Loucy (cell line): ENCODE data around the gene DISP3.

ENCODE experiments used
- H2AFZ ChIP-seq: fragments of 200-600 bp; sonication (generic); 2 replicates; pipeline ENCODE4 v1.6.0; 2016; ENCODE audit warnings: antibody characterized with exemption, mild to moderate bottlenecking, low read length, moderate library complexity
- H3F3A ChIP-seq: fragments of 200-600 bp; 2 replicates; pipeline ENCODE4 v1.6.0; 2016; ENCODE audit warnings: antibody characterized with exemption, low read depth, mild to moderate bottlenecking
- H3K27me3 ChIP-seq: fragments of 200-600 bp; sonication (generic); 2 replicates; pipeline ENCODE4 v1.6.1; 2014; ENCODE audit warnings: low read length, mild to moderate bottlenecking; ENCODE audit not compliant: insufficient read depth, poor library complexity, severe bottlenecking
- H3K36me3 ChIP-seq: fragments of 200-600 bp; sonication (generic); 2 replicates; pipeline ENCODE4 v1.6.1; 2016; ENCODE audit warnings: low read length; ENCODE audit not compliant: insufficient read depth
- H3K4me1 ChIP-seq: fragments of 200-600 bp; sonication (generic); 2 replicates; pipeline ENCODE4 v1.5.1; 2014; ENCODE audit warnings: low read length, mild to moderate bottlenecking; ENCODE audit not compliant: insufficient read depth, poor library complexity, severe bottlenecking
- H3K4me2 ChIP-seq: fragments of 200-600 bp; sonication (generic); 2 replicates; pipeline ENCODE4 v1.6.0; 2014; ENCODE audit warnings: antibody characterized with exemption, low read length, low read depth, mild to moderate bottlenecking; ENCODE audit not compliant: poor library complexity, severe bottlenecking
- H3K4me3 ChIP-seq: fragments of 200-600 bp; sonication (generic); 2 replicates; pipeline ENCODE4 v1.5.1; 2014; ENCODE audit warnings: low read length, mild to moderate bottlenecking, mixed read lengths; ENCODE audit not compliant: poor library complexity, severe bottlenecking
- H3K79me2 ChIP-seq: fragments of 200-600 bp; sonication (generic); 2 replicates; pipeline ENCODE4 v1.6.1; 2014; ENCODE audit warnings: low read length; ENCODE audit not compliant: insufficient read depth
- H3K9ac ChIP-seq: fragments of 200-600 bp; sonication (generic); 2 replicates; pipeline ENCODE4 v1.6.0; 2014; ENCODE audit warnings: mild to moderate bottlenecking, low read depth, low read length, moderate library complexity; ENCODE audit not compliant: poor library complexity, severe bottlenecking
- H3K9me2 ChIP-seq: fragments of 200-600 bp; sonication (generic); replicated peaks from 2 replicates; pipeline ENCODE4 v1.6.1; 2016; ENCODE audit warnings: low read depth, low read length, mixed read lengths
- H3K9me3 ChIP-seq: fragments of 200-600 bp; sonication (generic); 2 replicates; pipeline ENCODE4 v1.6.1; 2014; ENCODE audit warnings: mild to moderate bottlenecking, antibody characterized with exemption, low read length, low read depth; ENCODE audit not compliant: insufficient read depth
- H4K20me1 ChIP-seq: fragments of 200-600 bp; sonication (generic); 2 replicates; pipeline ENCODE4 v1.6.0; 2014; ENCODE audit warnings: antibody characterized with exemption, low read length, mild to moderate bottlenecking; ENCODE audit not compliant: insufficient read depth, poor library complexity, severe bottlenecking
- CTCF ChIP-seq: fragments of 200-600 bp; sonication (generic); conservative IDR thresholded peaks from 2 replicates; pipeline ENCODE4 v1.5.1; 2014; ENCODE audit warnings: mild to moderate bottlenecking, antibody characterized with exemption, low read length
- EZH2phosphoT487 ChIP-seq: fragments of 200-600 bp; IDR thresholded peaks from 2 replicates; pipeline ENCODE4 v1.6.1; 2018; ENCODE audit warnings: antibody characterized with exemption, mild to moderate bottlenecking, moderate library complexity, borderline replicate concordance

The DISP3 gene

GRCh38 chr1:11500881-11501280 is 21.9 kb downstream of the DISP3 start:
- Histone ChIP-seq H3K9ac (no peak overlapping the region), H3K4me2 (no peak overlapping the region), H2AFZ (no peak overlapping the region), H3K36me3 (no peaks in the 10 kb centered on the region), H4K20me1 (no peaks in the 10 kb centered on the region), H3K4me1 (no peaks in the 10 kb centered on the region), H3K9me3 (no peaks in the 10 kb centered on the region), H3K79me2 (no peaks in the 10 kb centered on the region), H3K27me3 (no peaks in the 10 kb centered on the region), H3K4me3 (no peak overlapping the region), H3K9me2 (no peaks in the 10 kb centered on the region), H3F3A (no peaks in the 10 kb centered on the region)
- TF ChIP-seq EZH2phosphoT487, result no peak
- TF ChIP-seq CTCF, result no peak

- TF ChIP-seq EZH2phosphoT487, result no peak
- no peak for TF ChIP-seq CTCF
- H3K9me2 ChIP-seq, result no peaks in the 10 kb centered on the region
- H3K9me3 ChIP-seq, result peaks cover 6% of the 10 kb centered on the region
- no peak overlapping the region for H2AFZ ChIP-seq
- H3K4me2 ChIP-seq, result no peak overlapping the region
- H3K79me2 ChIP-seq, result no peaks in the 10 kb centered on the region
- no peak overlapping the region for H3K4me3 ChIP-seq
- H3F3A ChIP-seq, result no peaks in the 10 kb centered on the region
- no peaks in the 10 kb centered on the region for H4K20me1 ChIP-seq
- no peaks in the 10 kb centered on the region for H3K27me3 ChIP-seq
- H3K9ac ChIP-seq, result no peak overlapping the region
- H3K36me3 ChIP-seq, result no peaks in the 10 kb centered on the region
- no peaks in the 10 kb centered on the region for H3K4me1 ChIP-seq
Observed at GRCh38 chr1:11501491-11501897, 22.5 kb downstream of the DISP3 start.

- H3K9me3 ChIP-seq, result peaks cover 10% of the 10 kb centered on the region
- no peak overlapping the region for H3K4me3 ChIP-seq
- H3K36me3 ChIP-seq, result no peaks in the 10 kb centered on the region
- no peak overlapping the region for H2AFZ ChIP-seq
- H3K4me1 ChIP-seq, result no peaks in the 10 kb centered on the region
- no peak for TF ChIP-seq EZH2phosphoT487
- no peak for TF ChIP-seq CTCF
- no peaks in the 10 kb centered on the region for H3F3A ChIP-seq
- H3K27me3 ChIP-seq, result no peaks in the 10 kb centered on the region
- no peaks in the 10 kb centered on the region for H3K79me2 ChIP-seq
- no peak overlapping the region for H3K9ac ChIP-seq
- H3K9me2 ChIP-seq, result no peaks in the 10 kb centered on the region
- no peaks in the 10 kb centered on the region for H4K20me1 ChIP-seq
- H3K4me2 ChIP-seq, result no peak overlapping the region
Observed at GRCh38 chr1:11501906-11502485, 23.0 kb downstream of the DISP3 start.
